H1 (cell line): ENCODE results near the gene IPO7. TPM values are rescaled to one million over a fixed set of nuclear protein-coding genes. Genes with fewer than 3 reads are reported as not detected.
A peak's percentile ranks its signal among the peaks of the same experiment; 100 is the strongest.

ENCODE experiments used
- BACH1 ChIP-seq: IDR thresholded peaks from 2 replicates; pipeline ENCODE4 v1.6.1; 2012; ENCODE audit warnings: low read length, improper control_type of control experiment
- CBX5 ChIP-seq: fragments of 300-800, 300-1000 bp; sonication (generic); IDR thresholded peaks from 2 replicates; pipeline ENCODE4 v1.7.1; 2016; ENCODE audit warnings: antibody characterized with exemption, low read length, low read depth
- CREB1 ChIP-seq: IDR thresholded peaks from 2 replicates; pipeline ENCODE4 v1.6.1; 2012; ENCODE audit warnings: inconsistent platforms
- EZH2 ChIP-seq: fragments of 200-600 bp; sonication (generic); IDR thresholded peaks from 2 replicates; pipeline ENCODE4 v1.7.1; 2012; ENCODE audit warnings: low read depth, mild to moderate bottlenecking, moderate library complexity, low read length, inconsistent platforms; ENCODE audit not compliant: severe bottlenecking
- FOSL1 ChIP-seq: IDR thresholded peaks from 2 replicates; pipeline ENCODE4 v1.6.1; 2011; ENCODE audit warnings: mild to moderate bottlenecking, low read depth, low read length, moderate library complexity; ENCODE audit not compliant: insufficient read depth
- GABPA ChIP-seq: IDR thresholded peaks from 2 replicates; pipeline ENCODE4 v1.6.1; 2011; ENCODE audit warnings: mild to moderate bottlenecking, low read length, moderate library complexity, borderline replicate concordance; ENCODE audit not compliant: insufficient read depth
- GTF2F1 ChIP-seq: IDR thresholded peaks from 2 replicates; pipeline ENCODE4 v1.6.1; 2012; ENCODE audit warnings: low read depth, low read length, improper control_type of control experiment, borderline replicate concordance
- KDM5A ChIP-seq: fragments of 200-600 bp; IDR thresholded peaks from 2 replicates; pipeline ENCODE4 v1.7.1; 2012; ENCODE audit warnings: mild to moderate bottlenecking, low read length, inconsistent platforms, mixed read lengths
- MAFK ChIP-seq: IDR thresholded peaks from 2 replicates; pipeline ENCODE4 v1.6.1; 2012; ENCODE audit warnings: low read depth, mild to moderate bottlenecking, improper control_type of control experiment, low read length
- NANOG ChIP-seq: IDR thresholded peaks from 2 replicates; pipeline ENCODE4 v1.6.1; 2011; ENCODE audit warnings: low read length, low read depth, mild to moderate bottlenecking, inconsistent platforms; ENCODE audit not compliant: insufficient read depth, poor library complexity, severe bottlenecking
- NRF1 ChIP-seq: IDR thresholded peaks from 2 replicates; pipeline ENCODE4 v1.6.1; 2011; ENCODE audit warnings: mild to moderate bottlenecking, low read depth, low read length, improper control_type of control experiment
- PHF8 ChIP-seq: fragments of 200-600 bp; sonication (generic); conservative IDR thresholded peaks from 2 replicates; pipeline ENCODE4 v1.7.1; 2012; ENCODE audit warnings: low read depth, mild to moderate bottlenecking, inconsistent platforms, low read length, moderate library complexity
- RNF2 ChIP-seq: fragments of 200-900, 300-1000 bp; sonication (generic); IDR thresholded peaks from 2 replicates; pipeline ENCODE4 v1.7.1; 2016; ENCODE audit warnings: borderline replicate concordance, low read depth, mild to moderate bottlenecking, antibody characterized with exemption, low read length; ENCODE audit not compliant: poor library complexity, severe bottlenecking; ENCODE audit errors: missing control alignments
- SIN3A ChIP-seq, 2 experiments: IDR thresholded peaks in 1 of 2; conservative IDR thresholded peaks in 1 of 2; 2 replicates each; pipeline ENCODE4 v1.6.1; 2011 to 2012; ENCODE audit warnings: low read length in 2 of 2, improper control_type of control experiment in 1 of 2, low read depth in 1 of 2, mild to moderate bottlenecking in 1 of 2
- SIRT6 ChIP-seq: IDR thresholded peaks from one replicate; pipeline ENCODE4 v1.7.1; 2012; ENCODE audit warnings: low read length, inconsistent platforms
- SP2 ChIP-seq: IDR thresholded peaks from 2 replicates; pipeline ENCODE4 v1.6.1; 2012; ENCODE audit warnings: mild to moderate bottlenecking, low read length, inconsistent platforms
- SRF ChIP-seq: IDR thresholded peaks from 2 replicates; pipeline ENCODE4 v1.6.1; 2011; ENCODE audit warnings: mild to moderate bottlenecking, low read depth, low read length, moderate library complexity
- SUZ12 ChIP-seq: fragments of 200-600 bp; sonication (generic); IDR thresholded peaks from 2 replicates; pipeline ENCODE4 v1.6.1; 2012; ENCODE audit warnings: mild to moderate bottlenecking, inconsistent platforms, low read length, moderate library complexity, mixed read lengths
- TAF7 ChIP-seq: optimal IDR thresholded peaks from 2 replicates; pipeline ENCODE3; 2011; ENCODE audit warnings: low read depth, mild to moderate bottlenecking, inconsistent platforms, low read length, moderate library complexity, borderline replicate concordance
- TBP ChIP-seq: IDR thresholded peaks from 2 replicates; pipeline ENCODE4 v1.6.1; 2011; ENCODE audit warnings: low read depth, low read length, improper control_type of control experiment
- ZNF274 ChIP-seq: IDR thresholded peaks from 2 replicates; pipeline ENCODE4 v1.7.0; 2012; ENCODE audit warnings: low read length, borderline replicate concordance; ENCODE audit errors: extremely low read depth
- polyA plus RNA-seq, 7 experiments: library from polyadenylated mRNA; depleted of rRNA in 3 of 7; stranded (reverse) in 5 of 7; unstranded in 2 of 7; fragments of >200 nt in 5 of 7; fragments of 200-250 nt in 2 of 7; gene quantifications; 1 replicate in 5 of 7; 2 replicates in 1 of 7; 4 replicates in 1 of 7; pipeline versions ENCODE4 v1.2.1 to v1.2.3, GENCODE V29; 2011 to 2013; ENCODE audit warnings: missing spikeins in 2 of 7, mixed read lengths in 2 of 7
- total RNA-seq: library from RNA; stranded (reverse); fragmentation: NEBNext Ultra II Directional; extraction: Animal tissue kit (Norgen Biotek cat#: 25700); gene quantifications from 2 replicates; pipeline ENCODE4 v1.2.1, GENCODE V29; 2021
- TF ChIP-seq, protein P1 (sequence below): IDR thresholded peaks from 2 replicates; pipeline ENCODE4 v1.6.1; 2012; ENCODE audit warnings: inconsistent platforms
- TF ChIP-seq, protein P2 (sequence below): IDR thresholded peaks from 2 replicates; pipeline ENCODE4 v1.6.1; 2011; ENCODE audit warnings: low read depth, mild to moderate bottlenecking, low read length; ENCODE audit not compliant: insufficient read depth

Gene IPO7
- total and polyA plus RNA-seq, 2 of the 8 experiments (the other 6 are each of a cell fraction or from before 2014, with no cell fraction given): 45.9 to 259 TPM

DNA sequence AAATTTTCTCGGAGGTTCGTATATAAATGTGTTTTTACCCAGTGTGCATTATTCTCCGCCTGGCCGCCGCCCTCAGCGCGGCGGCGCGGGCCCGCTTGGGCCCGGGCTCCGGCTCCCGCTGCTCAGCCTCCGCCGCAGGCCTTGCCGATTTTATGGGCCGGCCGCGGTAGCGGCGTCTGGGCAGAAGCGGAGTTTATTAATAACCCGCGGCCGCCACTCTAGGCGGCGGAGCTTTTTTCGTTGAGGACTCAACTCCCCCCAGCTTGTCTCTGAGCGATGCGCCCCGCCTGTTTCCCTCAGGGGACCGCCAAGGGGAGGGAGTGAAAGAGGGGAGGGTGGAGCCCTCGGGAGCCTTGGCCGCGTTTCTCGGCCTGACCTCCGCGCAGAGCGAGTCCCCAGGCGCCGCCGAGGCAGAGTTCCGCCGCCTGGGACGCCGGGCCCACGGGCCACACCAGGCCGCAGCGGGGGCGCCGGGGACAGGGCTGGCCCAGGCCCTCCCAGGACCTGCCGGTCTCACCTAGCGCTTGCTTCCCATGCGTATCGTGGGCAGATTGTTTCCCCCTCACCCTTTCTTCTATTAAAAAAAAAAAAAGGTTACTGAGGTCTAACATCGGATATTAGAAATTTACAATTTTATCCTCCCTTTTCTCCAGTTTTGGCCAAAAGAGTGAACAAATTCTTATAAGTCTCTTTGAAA is 76.8 kb downstream of the IPO7 start (continued):
- TF ChIP-seq ZNF274 (no peak), KDM5A (no peak), PHF8 (peak; percentile 99), CREB1 (no peak), SUZ12 (no peak), SRF (no peak), BACH1 (no peak), FOSL1 (no peak), NANOG (no peak), TBP (peak; percentile 90), RNF2 (no peak), TAF7 (peak; percentile 95), GTF2F1 (no peak), EZH2 (no peak), NRF1 (no peak), MAFK (no peak), SIN3A (conservative IDR thresholded peaks at IDR 0.05 in 1 of 2, IDR thresholded peaks at IDR 0.05 in 1 of 2; ENCODE audit: low read depth in 1 of 2, low read length in 2 of 2) (no peak; a peak in 1 of 4 replicates), SIRT6 (no peak), SP2 (no peak), GABPA (no peak), CBX5 (no peak)
- TF ChIP-seq, protein P1, sequence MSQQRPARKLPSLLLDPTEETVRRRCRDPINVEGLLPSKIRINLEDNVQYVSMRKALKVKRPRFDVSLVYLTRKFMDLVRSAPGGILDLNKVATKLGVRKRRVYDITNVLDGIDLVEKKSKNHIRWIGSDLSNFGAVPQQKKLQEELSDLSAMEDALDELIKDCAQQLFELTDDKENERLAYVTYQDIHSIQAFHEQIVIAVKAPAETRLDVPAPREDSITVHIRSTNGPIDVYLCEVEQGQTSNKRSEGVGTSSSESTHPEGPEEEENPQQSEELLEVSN: no peak
- TF ChIP-seq, protein P2, sequence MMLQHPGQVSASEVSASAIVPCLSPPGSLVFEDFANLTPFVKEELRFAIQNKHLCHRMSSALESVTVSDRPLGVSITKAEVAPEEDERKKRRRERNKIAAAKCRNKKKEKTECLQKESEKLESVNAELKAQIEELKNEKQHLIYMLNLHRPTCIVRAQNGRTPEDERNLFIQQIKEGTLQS: no peak
